ENCODE measurements around the gene RFX1.

- TF ChIP-seq SIN3A (IDR thresholded peaks at IDR 0.05; ENCODE audit: borderline replicate concordance, insufficient read depth, low read length): no peak
- no peak for TF ChIP-seq POLR2AphosphoS5 (IDR thresholded peaks at IDR 0.05; ENCODE audit: low read depth, low read length)
- TF ChIP-seq TAF1 (IDR thresholded peaks at IDR 0.05; ENCODE audit: borderline replicate concordance, insufficient read depth, low read length): no peak
Observed at GRCh38 chr19:13957051-13957450, 49.1 kb downstream of the RFX1 start.

All from PFSK-1 (cell line).